ENCODE results near the gene RC3H1. TPM values are rescaled to one million over a fixed set of nuclear protein-coding genes. Genes with fewer than 3 reads are reported as not detected.

The RC3H1 gene
- total and polyA plus RNA-seq, 9 of the 15 experiments (the other 6 are each of a cell fraction or from before 2014, with no cell fraction given), result 2.4 to 31.7 (median 12.4) TPM

DNA sequence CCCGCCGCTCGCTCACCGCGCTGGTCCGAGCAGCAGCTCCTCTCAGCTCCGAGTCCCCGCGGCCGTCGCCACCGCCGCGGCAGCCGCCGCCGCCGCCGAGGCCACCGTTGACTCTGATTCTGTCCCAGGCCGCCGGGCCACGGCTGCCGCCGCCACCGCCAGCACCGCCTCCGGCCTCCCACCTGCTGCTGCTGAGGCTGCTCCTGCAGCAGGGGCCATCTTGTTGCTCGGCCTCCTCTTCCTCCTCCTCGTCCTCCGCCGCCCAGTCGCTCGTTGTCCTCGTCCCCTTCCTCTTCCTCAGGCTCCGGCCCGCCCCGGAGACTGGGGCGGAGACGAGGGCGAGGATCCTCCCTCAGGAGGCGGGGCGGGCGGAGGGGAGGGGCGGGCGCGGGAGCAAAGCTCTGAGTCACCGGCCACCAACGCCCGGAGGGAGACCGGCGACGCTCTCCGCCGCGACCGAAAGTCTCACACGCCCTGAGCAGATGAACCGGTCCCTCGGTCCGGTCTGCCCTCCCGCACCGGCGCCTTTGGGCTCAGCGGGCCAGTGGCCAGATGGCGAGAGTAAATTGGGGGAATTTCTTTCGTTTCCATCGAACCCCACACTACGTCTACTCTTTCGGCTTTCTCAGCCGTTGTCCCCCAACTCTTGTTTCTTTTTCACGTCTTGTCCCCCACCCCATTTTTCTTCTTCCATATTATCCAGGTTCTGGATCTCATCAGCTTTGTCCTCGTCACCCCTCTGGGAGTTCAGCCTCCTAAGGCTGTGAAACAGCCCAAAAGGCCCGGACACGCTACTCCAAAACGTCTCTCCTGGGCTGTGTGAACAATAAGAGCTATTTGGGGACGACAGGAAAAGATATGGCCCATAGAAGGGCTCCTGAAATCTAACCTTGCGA, at the start of gene RC3H1 (continued):
- TF ChIP-seq ZC3H4 (CRISPR knock-in tag; IDR thresholded peaks at IDR 0.05; ENCODE audit: borderline replicate concordance), result peak; percentile 71; the same call in 1 of the 2 replicates
- no peak for TF ChIP-seq ZBTB8A (IDR thresholded peaks at IDR 0.05; ENCODE audit: partially characterized antibody)
- TF ChIP-seq PCBP1 (IDR thresholded peaks at IDR 0.05; ENCODE audit: low read depth, low read length, poor library complexity, severe bottlenecking), result no peak
- no peak for TF ChIP-seq ELF1 (tag; IDR thresholded peaks at IDR 0.05)
- no peak for TF ChIP-seq KHSRP (IDR thresholded peaks at IDR 0.05)
- TF ChIP-seq CBX2 (IDR thresholded peaks at IDR 0.05; ENCODE audit: insufficient read depth, low read length, poor library complexity, severe bottlenecking), result no peak
- TF ChIP-seq DMBX1 (CRISPR knock-in tag; IDR thresholded peaks at IDR 0.05; ENCODE audit: borderline replicate concordance), result 0 out of 2 replicates have a peak, but pooled peaks have one; percentile 27
- TF ChIP-seq CBX5 (IDR thresholded peaks at IDR 0.05; ENCODE audit: borderline replicate concordance, low read depth), result no peak
- TF ChIP-seq, protein P1, sequence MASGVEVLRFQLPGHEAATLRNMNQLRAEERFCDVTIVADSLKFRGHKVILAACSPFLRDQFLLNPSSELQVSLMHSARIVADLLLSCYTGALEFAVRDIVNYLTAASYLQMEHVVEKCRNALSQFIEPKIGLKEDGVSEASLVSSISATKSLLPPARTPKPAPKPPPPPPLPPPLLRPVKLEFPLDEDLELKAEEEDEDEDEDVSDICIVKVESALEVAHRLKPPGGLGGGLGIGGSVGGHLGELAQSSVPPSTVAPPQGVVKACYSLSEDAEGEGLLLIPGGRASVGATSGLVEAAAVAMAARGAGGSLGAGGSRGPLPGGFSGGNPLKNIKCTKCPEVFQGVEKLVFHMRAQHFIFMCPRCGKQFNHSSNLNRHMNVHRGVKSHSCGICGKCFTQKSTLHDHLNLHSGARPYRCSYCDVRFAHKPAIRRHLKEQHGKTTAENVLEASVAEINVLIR (CRISPR knock-in tag; IDR thresholded peaks at IDR 0.05), result no peak; the same call in 1 of the 2 replicates
- peak; percentile 55; the same call in 1 of the 2 replicates for TF ChIP-seq ATF7 (IDR thresholded peaks at IDR 0.05)
- TF ChIP-seq ZNF143 (CRISPR knock-in tag; IDR thresholded peaks at IDR 0.05), result no peak
- no peak for TF ChIP-seq NFATC3 (IDR thresholded peaks at IDR 0.05)
- TF ChIP-seq, protein P2, sequence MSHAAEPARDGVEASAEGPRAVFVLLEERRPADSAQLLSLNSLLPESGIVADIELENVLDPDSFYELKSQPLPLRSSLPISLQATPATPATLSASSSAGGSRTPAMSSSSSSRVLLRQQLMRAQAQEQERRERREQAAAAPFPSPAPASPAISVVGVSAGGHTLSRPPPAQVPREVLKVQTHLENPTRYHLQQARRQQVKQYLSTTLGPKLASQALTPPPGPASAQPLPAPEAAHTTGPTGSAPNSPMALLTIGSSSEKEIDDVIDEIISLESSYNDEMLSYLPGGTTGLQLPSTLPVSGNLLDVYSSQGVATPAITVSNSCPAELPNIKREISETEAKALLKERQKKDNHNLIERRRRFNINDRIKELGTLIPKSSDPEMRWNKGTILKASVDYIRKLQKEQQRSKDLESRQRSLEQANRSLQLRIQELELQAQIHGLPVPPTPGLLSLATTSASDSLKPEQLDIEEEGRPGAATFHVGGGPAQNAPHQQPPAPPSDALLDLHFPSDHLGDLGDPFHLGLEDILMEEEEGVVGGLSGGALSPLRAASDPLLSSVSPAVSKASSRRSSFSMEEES (CRISPR knock-in tag; IDR thresholded peaks at IDR 0.05), result no peak
- TF ChIP-seq CCNT2 (IDR thresholded peaks at IDR 0.05; ENCODE audit: borderline replicate concordance, extremely low read depth, insufficient read length, low read depth, low read length), result peak; percentile 46
- TF ChIP-seq ZNF224 (CRISPR knock-in tag; IDR thresholded peaks at IDR 0.05), result no peak
- TF ChIP-seq CBFA2T2 (conservative IDR thresholded peaks at IDR 0.05), result no peak
- TF ChIP-seq, protein P3, sequence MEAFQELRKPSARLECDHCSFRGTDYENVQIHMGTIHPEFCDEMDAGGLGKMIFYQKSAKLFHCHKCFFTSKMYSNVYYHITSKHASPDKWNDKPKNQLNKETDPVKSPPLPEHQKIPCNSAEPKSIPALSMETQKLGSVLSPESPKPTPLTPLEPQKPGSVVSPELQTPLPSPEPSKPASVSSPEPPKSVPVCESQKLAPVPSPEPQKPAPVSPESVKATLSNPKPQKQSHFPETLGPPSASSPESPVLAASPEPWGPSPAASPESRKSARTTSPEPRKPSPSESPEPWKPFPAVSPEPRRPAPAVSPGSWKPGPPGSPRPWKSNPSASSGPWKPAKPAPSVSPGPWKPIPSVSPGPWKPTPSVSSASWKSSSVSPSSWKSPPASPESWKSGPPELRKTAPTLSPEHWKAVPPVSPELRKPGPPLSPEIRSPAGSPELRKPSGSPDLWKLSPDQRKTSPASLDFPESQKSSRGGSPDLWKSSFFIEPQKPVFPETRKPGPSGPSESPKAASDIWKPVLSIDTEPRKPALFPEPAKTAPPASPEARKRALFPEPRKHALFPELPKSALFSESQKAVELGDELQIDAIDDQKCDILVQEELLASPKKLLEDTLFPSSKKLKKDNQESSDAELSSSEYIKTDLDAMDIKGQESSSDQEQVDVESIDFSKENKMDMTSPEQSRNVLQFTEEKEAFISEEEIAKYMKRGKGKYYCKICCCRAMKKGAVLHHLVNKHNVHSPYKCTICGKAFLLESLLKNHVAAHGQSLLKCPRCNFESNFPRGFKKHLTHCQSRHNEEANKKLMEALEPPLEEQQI (IDR thresholded peaks at IDR 0.05), result no peak

Data from K562 (cell line).